ENCODE results near the gene PPFIBP1.

PPFIBP1 gene

DNA sequence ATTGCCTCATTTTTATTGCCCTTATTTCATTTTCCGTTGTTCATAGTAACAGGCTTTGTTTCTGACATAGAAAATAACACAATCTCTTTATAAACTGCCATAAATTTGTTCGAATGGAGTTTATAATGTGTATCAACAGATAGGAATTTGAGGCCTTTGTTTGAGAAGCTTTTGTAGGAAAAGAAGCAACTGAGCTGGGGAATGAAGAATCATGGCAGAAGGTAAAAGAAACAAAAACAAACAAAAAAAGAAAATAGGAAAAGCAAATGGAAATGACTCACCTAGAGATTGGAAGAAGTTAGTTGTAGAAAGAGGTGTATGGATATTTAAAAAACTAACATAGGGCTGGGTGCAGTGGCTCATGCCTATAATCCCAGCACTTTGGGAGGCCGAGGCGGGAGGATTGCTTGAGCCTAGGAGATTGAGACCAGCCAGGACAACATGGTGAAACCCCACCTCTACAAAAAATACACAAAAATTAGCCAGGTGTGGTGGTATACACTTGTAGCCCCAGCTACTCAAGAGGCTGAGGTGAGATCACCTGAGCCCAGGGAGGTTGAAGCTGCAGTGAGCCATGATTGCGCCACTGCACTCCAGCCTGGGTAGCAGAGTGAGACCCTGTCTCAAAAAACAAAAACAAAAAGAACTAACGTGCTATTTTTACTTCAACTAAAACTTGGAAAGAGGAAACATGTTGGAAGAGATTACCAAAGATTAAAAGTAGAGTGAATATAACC is 171.7 kb downstream of the PPFIBP1 start:
- H3K4me3 Mint-ChIP-seq = no peak overlapping the region
- TF ChIP-seq, protein P1, sequence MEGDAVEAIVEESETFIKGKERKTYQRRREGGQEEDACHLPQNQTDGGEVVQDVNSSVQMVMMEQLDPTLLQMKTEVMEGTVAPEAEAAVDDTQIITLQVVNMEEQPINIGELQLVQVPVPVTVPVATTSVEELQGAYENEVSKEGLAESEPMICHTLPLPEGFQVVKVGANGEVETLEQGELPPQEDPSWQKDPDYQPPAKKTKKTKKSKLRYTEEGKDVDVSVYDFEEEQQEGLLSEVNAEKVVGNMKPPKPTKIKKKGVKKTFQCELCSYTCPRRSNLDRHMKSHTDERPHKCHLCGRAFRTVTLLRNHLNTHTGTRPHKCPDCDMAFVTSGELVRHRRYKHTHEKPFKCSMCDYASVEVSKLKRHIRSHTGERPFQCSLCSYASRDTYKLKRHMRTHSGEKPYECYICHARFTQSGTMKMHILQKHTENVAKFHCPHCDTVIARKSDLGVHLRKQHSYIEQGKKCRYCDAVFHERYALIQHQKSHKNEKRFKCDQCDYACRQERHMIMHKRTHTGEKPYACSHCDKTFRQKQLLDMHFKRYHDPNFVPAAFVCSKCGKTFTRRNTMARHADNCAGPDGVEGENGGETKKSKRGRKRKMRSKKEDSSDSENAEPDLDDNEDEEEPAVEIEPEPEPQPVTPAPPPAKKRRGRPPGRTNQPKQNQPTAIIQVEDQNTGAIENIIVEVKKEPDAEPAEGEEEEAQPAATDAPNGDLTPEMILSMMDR (IDR thresholded peaks at IDR 0.05) = no peak
- peaks cover 31% of the 10 kb centered on the region for H3K36me3 Mint-ChIP-seq (ENCODE audit: low read depth)
- DNase-seq = no peak
- no peaks in the 10 kb centered on the region for H3K9me3 Mint-ChIP-seq
- H3K4me1 Mint-ChIP-seq = no peaks in the 10 kb centered on the region
- no peaks in the 10 kb centered on the region for H3K27me3 Mint-ChIP-seq (ENCODE audit: low read depth, poor library complexity)
- H3K27ac Mint-ChIP-seq = peak overlapping the region; percentile 28

GRCh38 chr12:27696293-27696652 is 172.3 kb downstream of the PPFIBP1 start, which contains the start of gene REP15:
Gene REP15, plus strand, starts transcription at chr12:27696447. Its CDS starts 116 bp downstream, at chr12:27696563.
- Mint-ChIP-seq H3K27me3 (ENCODE audit: low read depth, poor library complexity) (no peaks in the 10 kb centered on the region), H3K9me3 (no peaks in the 10 kb centered on the region), H3K27ac (peak within 1 kb of the TSS; percentile 66), H3K36me3 (ENCODE audit: low read depth) (peaks cover 31% of the 10 kb centered on the region), H3K4me3 (no peak within 1 kb of the TSS), H3K4me1 (no peaks in the 10 kb centered on the region)
- no peak for DNase-seq
- TF ChIP-seq, protein P1 (IDR thresholded peaks at IDR 0.05) = no peak

DNA sequence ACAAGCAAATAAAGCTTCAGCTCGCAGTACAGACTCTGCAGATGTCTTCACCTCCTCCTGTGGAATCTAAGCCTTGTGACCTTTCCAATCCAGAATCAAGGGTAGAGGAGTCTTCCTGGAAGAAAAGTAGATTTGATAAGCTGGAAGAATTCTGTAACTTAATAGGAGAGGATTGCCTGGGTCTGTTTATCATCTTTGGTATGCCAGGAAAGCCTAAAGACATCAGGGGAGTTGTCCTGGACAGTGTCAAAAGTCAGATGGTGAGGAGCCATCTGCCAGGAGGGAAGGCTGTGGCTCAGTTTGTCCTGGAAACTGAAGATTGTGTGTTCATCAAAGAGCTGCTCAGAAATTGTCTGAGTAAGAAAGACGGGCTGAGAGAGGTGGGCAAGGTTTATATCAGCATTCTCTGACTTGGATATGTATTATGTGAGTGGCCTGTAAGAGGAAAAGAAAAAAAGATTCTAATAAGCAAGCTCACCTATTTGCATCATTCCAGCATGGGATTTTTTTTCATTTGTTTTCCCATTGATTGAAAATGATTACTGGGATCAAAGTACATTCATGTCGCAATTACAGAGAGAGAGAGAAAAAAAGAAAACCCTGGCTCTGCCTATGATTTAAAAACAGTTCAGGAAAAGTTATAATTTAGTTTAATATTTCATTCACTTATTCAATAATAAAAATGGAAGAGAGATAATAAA is 173.0 kb downstream of the PPFIBP1 start:
- Mint-ChIP-seq H3K4me3 (no peak overlapping the region), H3K4me1 (no peaks in the 10 kb centered on the region), H3K27ac (peak overlapping the region; percentile 66), H3K36me3 (ENCODE audit: low read depth) (peaks cover 25% of the 10 kb centered on the region), H3K27me3 (ENCODE audit: low read depth, poor library complexity) (no peaks in the 10 kb centered on the region), H3K9me3 (no peaks in the 10 kb centered on the region)
- no peak for DNase-seq
- TF ChIP-seq, protein P1 (IDR thresholded peaks at IDR 0.05) = no peak

DNA sequence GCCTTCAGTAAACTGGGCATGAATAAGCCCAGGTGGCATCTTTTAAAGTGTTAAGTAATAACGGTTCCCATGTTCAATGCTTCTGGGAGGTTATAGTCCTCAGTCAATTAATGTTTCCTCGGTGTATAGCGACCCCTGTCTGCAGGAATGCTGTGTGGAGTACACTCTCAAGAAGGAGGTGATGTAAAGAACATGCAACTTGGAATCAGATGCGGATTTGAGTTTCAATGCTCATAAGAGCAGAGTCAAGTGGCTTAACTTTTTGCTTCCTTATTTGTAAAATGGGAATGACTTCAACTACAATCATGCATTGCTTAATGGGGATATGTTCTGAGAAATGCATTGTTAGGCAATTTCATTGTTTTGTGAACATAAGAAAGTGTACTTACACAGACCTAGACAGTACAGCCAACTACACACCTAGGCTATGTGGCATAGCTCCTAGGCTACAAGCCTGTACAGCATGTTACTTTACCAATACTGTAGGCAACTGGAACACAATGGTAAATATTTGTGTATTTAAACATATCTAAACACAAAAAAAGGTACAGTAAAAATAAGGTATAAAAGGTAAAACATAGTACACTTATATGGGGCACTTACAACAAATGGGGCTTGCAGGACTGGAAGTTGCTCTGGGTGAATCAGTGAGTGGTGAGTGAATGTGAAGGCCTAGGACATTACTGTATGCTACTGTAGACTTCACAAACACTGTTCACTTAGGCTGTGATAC is 179.9 kb downstream of the PPFIBP1 start:
- DNase-seq = peak; percentile 71
- H3K4me3 Mint-ChIP-seq = no peak overlapping the region
- no peak overlapping the region for H3K27ac Mint-ChIP-seq
- TF ChIP-seq, protein P1 (IDR thresholded peaks at IDR 0.05) = peak; percentile 86
- no peaks in the 10 kb centered on the region for H3K36me3 Mint-ChIP-seq (ENCODE audit: low read depth)
- H3K9me3 Mint-ChIP-seq = no peaks in the 10 kb centered on the region
- no peaks in the 10 kb centered on the region for H3K4me1 Mint-ChIP-seq
- H3K27me3 Mint-ChIP-seq (ENCODE audit: low read depth, poor library complexity) = peaks cover 9% of the 10 kb centered on the region

GRCh38 chr12:27705263-27705662 is 181.3 kb downstream of the PPFIBP1 start:
- H3K4me1 Mint-ChIP-seq = peaks cover 2% of the 10 kb centered on the region
- peak; percentile 11 for DNase-seq

More at GRCh38 chr12:27705263-27705662, 181.3 kb downstream of the PPFIBP1 start:
- Mint-ChIP-seq H3K27me3 (ENCODE audit: low read depth, poor library complexity) (peaks cover 9% of the 10 kb centered on the region), H3K4me3 (no peak overlapping the region), H3K36me3 (ENCODE audit: low read depth) (no peaks in the 10 kb centered on the region), H3K27ac (no peak overlapping the region), H3K9me3 (no peaks in the 10 kb centered on the region)
- TF ChIP-seq, protein P1 (IDR thresholded peaks at IDR 0.05) = no peak
